SKM-1 (cell line): ENCODE measurements around the gene ZNF555.

Source experiments
- DNase-seq: peaks from one replicate; lab custom pipeline; 2025; ENCODE audit not compliant: unreplicated experiment; lab: John Stamatoyannopoulos, UW

The ZNF555 gene

DNA sequence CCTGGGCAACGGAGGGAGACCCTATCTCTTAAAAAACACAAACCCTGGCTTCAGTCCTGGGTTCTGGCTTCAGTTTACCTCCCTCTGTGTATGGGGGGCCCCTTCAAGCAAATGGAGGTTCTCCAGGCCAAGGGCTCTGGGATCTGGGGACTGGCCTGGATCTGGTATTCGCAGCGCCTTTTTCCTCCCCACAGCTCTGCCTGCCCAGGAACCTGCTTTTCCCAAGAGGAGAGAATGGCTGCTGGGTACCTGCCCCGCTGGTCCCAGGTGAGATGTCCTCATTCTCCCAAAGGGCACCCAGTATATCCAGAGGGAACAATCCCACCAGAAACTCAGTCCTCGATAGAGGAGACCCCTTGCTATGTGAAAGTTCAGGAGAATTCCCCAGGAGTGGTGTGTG is 18.4 kb upstream of the ZNF555 start:
- DNase-seq: no peak

DNA sequence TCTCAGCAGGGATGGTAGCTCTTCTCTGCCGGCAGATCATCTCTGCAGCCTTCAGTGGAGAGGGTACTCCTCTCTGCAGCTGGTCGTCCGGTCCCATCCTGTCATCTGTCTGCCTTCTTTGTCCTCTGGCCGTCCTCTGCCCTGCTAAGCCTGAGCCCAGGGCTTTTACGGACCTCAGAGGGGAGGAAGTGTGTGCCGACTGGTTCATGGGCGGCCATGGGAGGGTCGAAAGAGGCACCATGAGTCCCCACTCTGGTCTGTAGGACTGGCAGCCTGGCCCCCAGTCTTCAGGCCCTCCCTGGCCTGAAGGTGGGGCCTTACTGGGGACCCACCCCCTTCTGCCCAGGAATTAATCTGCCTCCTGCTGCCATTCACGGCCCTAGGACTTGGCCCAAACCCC is 17.6 kb upstream of the ZNF555 start:
- no peak for DNase-seq

- no peak for DNase-seq
Observed at GRCh38 chr19:2824129-2824528, 17.1 kb upstream of the ZNF555 start.

DNA sequence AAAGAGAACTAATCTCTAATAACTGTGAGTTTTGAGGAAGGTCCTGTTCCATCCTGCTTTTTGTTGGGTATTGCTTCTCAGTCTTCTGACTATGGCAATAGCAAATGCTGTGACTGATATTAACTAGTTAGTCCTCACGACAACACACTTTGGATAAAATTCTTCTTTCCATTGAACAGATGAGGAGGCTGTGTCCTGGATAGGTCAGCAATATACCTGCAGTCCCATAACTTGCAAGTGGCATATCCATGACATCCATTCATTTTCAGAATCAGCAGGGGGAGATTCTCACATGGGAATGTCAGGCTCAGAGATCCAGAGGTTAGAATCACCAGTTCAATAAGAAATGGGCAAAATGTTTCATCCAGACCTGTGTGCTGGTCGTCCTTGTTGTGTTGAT is 14.3 kb upstream of the ZNF555 start:
- no peak for DNase-seq

GRCh38 chr19:2827840-2828489 is 13.3 kb upstream of the ZNF555 start:
- no peak for DNase-seq

DNA sequence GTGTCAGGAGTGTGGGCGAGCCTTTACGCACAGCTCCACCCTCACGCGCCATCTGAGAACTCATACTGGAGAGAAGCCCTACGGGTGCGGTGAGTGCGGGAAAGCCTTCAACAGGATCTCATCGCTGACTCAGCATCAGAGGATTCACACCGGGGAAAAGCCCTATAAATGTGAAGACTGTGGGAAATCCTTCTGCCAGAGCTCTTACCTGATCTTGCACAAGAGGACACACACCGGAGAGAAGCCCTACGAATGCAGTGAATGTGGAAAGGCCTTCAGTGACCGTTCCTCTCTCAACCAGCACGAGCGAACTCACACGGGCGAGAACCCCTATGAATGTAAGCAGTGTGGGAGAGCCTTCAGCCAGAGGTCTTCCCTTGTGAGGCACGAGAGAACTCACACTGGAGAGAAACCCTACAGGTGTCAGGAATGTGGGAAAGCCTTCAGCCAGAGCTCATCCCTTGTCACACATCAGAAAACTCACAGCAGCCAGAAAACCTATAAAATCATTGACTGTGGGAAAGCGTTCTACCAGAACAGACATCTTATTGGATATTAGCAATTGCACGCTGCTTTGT is 6.9 kb upstream of the ZNF555 start:
- DNase-seq: no peak

- no peak for DNase-seq
Observed at GRCh38 chr19:2837430-2837829, 3.8 kb upstream of the ZNF555 start.

GRCh38 chr19:2841855-2842574 is 740 bp downstream of the ZNF555 start:
- DNase-seq: no peak

DNA sequence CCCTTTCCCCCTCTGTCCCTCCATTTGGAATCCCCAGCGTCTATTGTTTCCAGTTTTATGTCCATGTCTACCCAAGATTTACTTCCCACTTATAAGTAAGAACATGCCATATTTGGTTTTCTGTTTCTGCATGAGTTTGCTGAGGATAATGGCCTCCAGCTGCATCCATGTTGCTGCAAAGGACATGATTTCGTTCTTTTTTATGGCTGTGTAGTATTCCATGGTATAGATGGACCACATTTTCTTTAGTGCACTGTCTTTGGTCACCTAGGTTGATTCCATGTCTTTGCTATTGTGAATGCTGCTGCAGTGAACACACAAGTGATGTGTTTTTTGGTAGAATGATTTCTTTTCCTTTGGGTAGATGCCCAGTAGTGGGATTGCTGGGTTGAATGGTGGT is 3.8 kb downstream of the ZNF555 start:
- DNase-seq: no peak

GRCh38 chr19:2846180-2846894 is 5.1 kb downstream of the ZNF555 start:
- DNase-seq: no peak

- no peak for DNase-seq
Observed at GRCh38 chr19:2847507-2847906, 6.2 kb downstream of the ZNF555 start.

DNA sequence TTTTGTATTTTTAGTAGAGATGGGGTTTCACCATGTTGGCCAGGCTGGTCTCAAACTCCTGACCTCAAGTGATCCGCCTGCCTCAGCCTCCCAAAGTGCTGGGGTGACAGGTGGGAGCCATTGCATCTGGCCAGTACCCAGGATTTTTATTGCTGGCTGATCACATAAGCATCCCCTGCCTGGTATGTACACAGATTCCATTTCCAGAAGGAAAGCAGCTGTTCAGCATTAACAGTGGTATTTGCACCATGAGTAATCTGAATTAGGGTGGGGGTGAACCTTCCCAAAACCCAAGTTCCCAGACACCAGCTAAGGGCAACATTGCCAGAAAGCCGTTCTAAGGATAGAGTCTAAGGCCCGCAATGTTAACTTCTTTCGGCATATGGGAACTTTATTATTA is 7.3 kb downstream of the ZNF555 start:
- no peak for DNase-seq

- no peak for DNase-seq
Observed at GRCh38 chr19:2850256-2850925, 9.1 kb downstream of the ZNF555 start.

DNA sequence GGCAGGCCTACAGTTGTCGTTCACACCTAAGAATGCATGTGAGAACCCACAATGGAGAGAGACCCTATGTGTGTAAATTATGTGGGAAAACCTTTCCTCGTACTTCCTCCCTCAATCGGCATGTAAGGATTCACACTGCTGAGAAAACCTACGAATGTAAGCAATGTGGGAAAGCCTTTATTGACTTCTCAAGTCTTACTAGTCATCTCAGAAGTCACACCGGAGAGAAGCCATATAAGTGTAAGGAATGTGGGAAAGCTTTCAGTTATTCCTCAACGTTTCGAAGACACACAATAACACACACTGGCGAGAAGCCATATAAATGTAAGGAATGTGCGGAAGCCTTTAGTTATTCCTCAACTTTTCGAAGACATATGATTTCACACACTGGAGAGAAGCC is 11.3 kb downstream of the ZNF555 start:
- no peak for DNase-seq

DNA sequence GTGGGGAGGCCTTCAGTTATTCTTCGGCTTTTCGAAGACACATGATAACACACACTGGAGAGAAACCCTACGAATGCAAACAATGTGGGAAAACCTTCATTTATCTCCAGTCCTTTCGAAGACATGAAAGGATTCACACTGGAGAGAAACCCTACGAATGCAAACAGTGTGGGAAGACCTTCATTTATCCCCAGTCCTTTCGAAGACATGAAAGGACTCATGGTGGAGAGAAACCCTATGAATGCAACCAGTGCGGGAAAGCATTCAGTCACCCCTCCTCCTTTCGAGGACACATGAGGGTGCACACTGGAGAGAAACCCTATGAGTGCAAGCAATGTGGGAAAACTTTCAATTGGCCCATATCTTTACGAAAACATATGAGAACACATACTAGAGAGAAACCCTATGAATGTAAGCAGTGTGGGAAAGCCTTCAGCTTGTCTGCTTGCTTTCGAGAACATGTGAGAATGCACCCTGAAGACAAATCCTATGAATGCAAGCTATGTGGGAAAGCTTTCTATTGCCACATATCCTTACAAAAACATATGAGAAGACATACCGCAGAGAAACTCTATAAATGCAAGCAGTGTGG is 11.8 kb downstream of the ZNF555 start:
- no peak for DNase-seq

DNA sequence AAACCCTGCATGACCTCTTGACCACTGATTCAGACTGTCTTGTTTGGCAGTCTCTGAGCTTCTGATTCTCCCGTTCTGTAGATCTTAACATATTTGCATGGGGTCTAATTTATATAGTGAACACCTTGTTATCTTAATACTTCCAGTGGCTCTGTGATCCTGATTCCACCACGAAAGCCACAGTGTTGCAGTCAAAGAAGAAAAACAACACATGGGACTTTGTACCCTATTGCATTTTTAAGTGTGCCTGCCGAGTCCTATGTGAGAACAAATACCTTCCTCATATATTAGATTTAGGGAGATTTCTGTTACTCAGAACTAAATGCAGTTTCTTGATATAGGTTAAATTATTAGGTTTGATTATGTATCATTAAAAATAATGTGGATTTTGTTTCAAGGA is 13.6 kb downstream of the ZNF555 start:
- no peak for DNase-seq

- DNase-seq: no peak
Observed at GRCh38 chr19:2856457-2857050, 15.3 kb downstream of the ZNF555 start.

GRCh38 chr19:2858864-2859263 is 17.6 kb downstream of the ZNF555 start:
- no peak for DNase-seq

- no peak for DNase-seq
Observed at GRCh38 chr19:2863816-2864215, 22.5 kb downstream of the ZNF555 start.

- DNase-seq: no peak
Observed at GRCh38 chr19:2865334-2866100, 24.2 kb downstream of the ZNF555 start.
